ENCODE data around the gene CCL8. TPM values are rescaled to one million over a fixed set of nuclear protein-coding genes. Genes with fewer than 3 reads are reported as not detected.

CCL8 gene
- total RNA-seq, 2 experiments from 2014 or later, result not detected

DNA sequence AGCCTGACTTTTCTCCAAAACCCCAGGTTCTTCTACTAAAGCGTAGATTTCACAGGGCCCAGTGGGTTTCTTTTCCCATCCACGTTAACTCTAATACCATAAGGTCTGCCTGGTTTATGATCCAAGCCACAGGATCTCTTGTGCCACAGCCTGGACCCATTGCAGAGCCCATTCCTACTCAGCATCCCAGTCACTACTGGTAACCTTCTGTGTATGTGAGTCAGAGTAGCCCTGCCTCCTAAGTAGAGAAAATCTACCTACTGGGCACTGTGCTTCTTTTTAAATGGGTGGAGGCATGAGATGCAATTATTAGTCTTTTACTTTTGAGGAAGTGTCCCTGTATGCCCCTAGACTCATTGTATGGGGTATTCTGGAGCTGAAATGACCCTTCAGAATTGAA lies 20.2 kb upstream of the CCL8 start:
- no peaks in the 10 kb centered on the region for H3K9me3 ChIP-seq (ENCODE audit: low read length)
- H3K79me2 ChIP-seq (ENCODE audit: insufficient read depth, low read depth, low read length), result no peaks in the 10 kb centered on the region
- H4K20me1 ChIP-seq (ENCODE audit: insufficient read depth, low read length), result no peaks in the 10 kb centered on the region
- no TSS peak for BruUV-seq (replicated peaks)
- ChIA-PET POLR2A (no interaction called here), CTCF (ENCODE audit: unreplicated experiment) (no interaction called here)
- no peak overlapping the region for H3K27ac ChIP-seq (ENCODE audit: low read depth, low read length, poor library complexity, severe bottlenecking)
- H3K36me3 ChIP-seq (ENCODE audit: insufficient read depth, low read length), result no peaks in the 10 kb centered on the region
- no peaks in the 10 kb centered on the region for H3K4me1 ChIP-seq (ENCODE audit: insufficient read depth, low read length, poor library complexity, severe bottlenecking)
- no peak overlapping the region for H3K4me3 ChIP-seq (ENCODE audit: low read depth, low read length, poor library complexity, severe bottlenecking)
- no peak for DNase-seq (ENCODE audit: low spot score)
- no peak overlapping the region for H2AFZ ChIP-seq (ENCODE audit: low read length)
- H3K9me2 ChIP-seq (ENCODE audit: insufficient read depth, low read length), result no peaks in the 10 kb centered on the region
- TF ChIP-seq, protein P1, sequence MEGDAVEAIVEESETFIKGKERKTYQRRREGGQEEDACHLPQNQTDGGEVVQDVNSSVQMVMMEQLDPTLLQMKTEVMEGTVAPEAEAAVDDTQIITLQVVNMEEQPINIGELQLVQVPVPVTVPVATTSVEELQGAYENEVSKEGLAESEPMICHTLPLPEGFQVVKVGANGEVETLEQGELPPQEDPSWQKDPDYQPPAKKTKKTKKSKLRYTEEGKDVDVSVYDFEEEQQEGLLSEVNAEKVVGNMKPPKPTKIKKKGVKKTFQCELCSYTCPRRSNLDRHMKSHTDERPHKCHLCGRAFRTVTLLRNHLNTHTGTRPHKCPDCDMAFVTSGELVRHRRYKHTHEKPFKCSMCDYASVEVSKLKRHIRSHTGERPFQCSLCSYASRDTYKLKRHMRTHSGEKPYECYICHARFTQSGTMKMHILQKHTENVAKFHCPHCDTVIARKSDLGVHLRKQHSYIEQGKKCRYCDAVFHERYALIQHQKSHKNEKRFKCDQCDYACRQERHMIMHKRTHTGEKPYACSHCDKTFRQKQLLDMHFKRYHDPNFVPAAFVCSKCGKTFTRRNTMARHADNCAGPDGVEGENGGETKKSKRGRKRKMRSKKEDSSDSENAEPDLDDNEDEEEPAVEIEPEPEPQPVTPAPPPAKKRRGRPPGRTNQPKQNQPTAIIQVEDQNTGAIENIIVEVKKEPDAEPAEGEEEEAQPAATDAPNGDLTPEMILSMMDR (conservative IDR thresholded peaks at IDR 0.05; ENCODE audit: low read length), result no peak
- TF ChIP-seq EZH2phosphoT487 (IDR thresholded peaks at IDR 0.05; ENCODE audit: borderline replicate concordance, low read depth, low read length), result no peak
- H3K4me2 ChIP-seq (ENCODE audit: low read length), result no peak overlapping the region
- intact Hi-C loops (cut with micrococcal nuclease; ENCODE audit: unreplicated experiment), result no loop called here

DNA sequence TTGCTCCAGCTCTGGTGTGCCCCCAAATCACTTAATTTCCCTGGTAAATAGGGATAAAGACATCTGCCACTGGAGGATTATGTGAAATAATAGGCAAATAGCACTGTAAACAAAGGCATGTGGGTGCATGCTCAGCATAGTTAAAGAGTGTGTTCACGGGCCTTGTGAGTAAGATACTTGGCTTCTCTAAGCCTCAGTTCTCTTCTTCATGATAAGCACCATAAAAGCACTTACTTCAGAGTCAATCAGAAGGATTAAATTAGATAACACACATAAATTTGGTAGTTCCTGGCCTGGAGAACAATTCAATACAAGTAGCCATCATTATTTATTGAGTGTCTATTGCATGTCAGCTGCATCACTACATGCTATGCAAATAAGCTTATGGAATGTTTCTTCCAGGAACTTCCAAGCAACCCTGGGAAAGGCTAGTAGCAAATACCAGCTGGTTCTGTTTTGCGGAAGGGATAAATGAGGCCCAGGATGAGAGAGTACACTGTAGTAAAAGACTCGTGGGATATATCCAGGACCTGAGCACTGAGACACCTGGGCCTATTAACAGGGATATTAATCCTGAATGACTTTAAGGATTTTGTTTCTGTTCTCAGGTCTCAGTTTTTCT lies 19.2 kb upstream of the CCL8 start:
- no peaks in the 10 kb centered on the region for H3K36me3 ChIP-seq (ENCODE audit: insufficient read depth, low read length)
- no peak overlapping the region for H3K27ac ChIP-seq (ENCODE audit: low read depth, low read length, poor library complexity, severe bottlenecking)
- no peaks in the 10 kb centered on the region for H3K9me3 ChIP-seq (ENCODE audit: low read length)
- no TSS peak for BruUV-seq (replicated peaks)
- H4K20me1 ChIP-seq (ENCODE audit: insufficient read depth, low read length), result no peaks in the 10 kb centered on the region
- DNase-seq (ENCODE audit: low spot score), result no peak
- no peak overlapping the region for H3K4me2 ChIP-seq (ENCODE audit: low read length)
- H3K9me2 ChIP-seq (ENCODE audit: insufficient read depth, low read length), result no peaks in the 10 kb centered on the region
- H3K4me1 ChIP-seq (ENCODE audit: insufficient read depth, low read length, poor library complexity, severe bottlenecking), result no peaks in the 10 kb centered on the region
- H2AFZ ChIP-seq (ENCODE audit: low read length), result no peak overlapping the region
- H3K4me3 ChIP-seq (ENCODE audit: low read depth, low read length, poor library complexity, severe bottlenecking), result no peak overlapping the region
- intact Hi-C loops (cut with micrococcal nuclease; ENCODE audit: unreplicated experiment), result no loop called here
- H3K79me2 ChIP-seq (ENCODE audit: insufficient read depth, low read depth, low read length), result no peaks in the 10 kb centered on the region
- POLR2A ChIA-PET, result no interaction called here
- CTCF ChIA-PET (ENCODE audit: unreplicated experiment), result no interaction called here
- TF ChIP-seq EZH2phosphoT487 (IDR thresholded peaks at IDR 0.05; ENCODE audit: borderline replicate concordance, low read depth, low read length), result no peak
- TF ChIP-seq, protein P1 (conservative IDR thresholded peaks at IDR 0.05; ENCODE audit: low read length), result no peak

DNA sequence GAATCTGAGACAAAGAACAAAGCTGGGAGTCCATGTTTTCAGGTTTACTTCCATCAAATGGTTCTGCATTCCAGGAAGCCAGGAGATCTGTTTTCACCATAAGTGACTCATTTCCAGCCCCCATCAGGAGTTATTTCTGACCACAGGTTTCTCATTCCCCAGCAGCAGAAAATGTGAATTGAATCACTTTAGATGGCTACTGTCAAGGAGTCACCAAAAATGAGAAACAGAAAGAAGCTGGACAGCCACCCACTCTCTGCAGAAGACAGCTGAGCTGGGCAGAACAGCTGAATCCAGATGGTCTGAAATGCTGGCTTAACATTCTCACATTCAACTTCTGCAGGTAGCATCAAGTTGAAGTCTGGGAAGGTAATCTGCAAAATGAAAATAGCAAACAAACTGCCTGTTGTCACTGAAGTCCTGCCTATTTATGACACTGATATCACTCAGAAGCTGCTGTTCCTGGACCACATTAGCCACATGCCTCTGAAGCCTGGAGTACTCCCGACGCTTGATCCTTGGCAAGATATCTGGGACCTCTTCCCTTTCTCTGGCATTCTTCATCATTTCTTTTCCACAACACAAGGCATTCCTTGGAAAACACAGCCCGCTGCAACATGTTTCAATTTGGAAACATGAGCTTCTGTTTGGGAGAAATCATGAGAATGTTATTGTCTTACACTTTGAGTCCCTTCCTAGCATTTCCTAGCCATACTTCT lies 18.4 kb upstream of the CCL8 start:
- intact Hi-C loops (cut with micrococcal nuclease; ENCODE audit: unreplicated experiment), result no loop called here
- Histone ChIP-seq H3K4me3 (ENCODE audit: low read depth, low read length, poor library complexity, severe bottlenecking) (no peak overlapping the region), H3K4me1 (ENCODE audit: insufficient read depth, low read length, poor library complexity, severe bottlenecking) (no peaks in the 10 kb centered on the region), H3K4me2 (ENCODE audit: low read length) (no peak overlapping the region), H3K79me2 (ENCODE audit: insufficient read depth, low read depth, low read length) (no peaks in the 10 kb centered on the region), H3K9me2 (ENCODE audit: insufficient read depth, low read length) (no peaks in the 10 kb centered on the region), H3K9me3 (ENCODE audit: low read length) (no peaks in the 10 kb centered on the region), H3K27ac (ENCODE audit: low read depth, low read length, poor library complexity, severe bottlenecking) (no peak overlapping the region), H2AFZ (ENCODE audit: low read length) (no peak overlapping the region), H4K20me1 (ENCODE audit: insufficient read depth, low read length) (no peaks in the 10 kb centered on the region), H3K36me3 (ENCODE audit: insufficient read depth, low read length) (no peaks in the 10 kb centered on the region)
- ChIA-PET POLR2A (no interaction called here), CTCF (ENCODE audit: unreplicated experiment) (no interaction called here)
- BruUV-seq (replicated peaks), result no TSS peak
- DNase-seq (ENCODE audit: low spot score), result no peak
- TF ChIP-seq, protein P1 (conservative IDR thresholded peaks at IDR 0.05; ENCODE audit: low read length), result no peak
- no peak for TF ChIP-seq EZH2phosphoT487 (IDR thresholded peaks at IDR 0.05; ENCODE audit: borderline replicate concordance, low read depth, low read length)
